LoVo (cell line): ENCODE data around the gene WDFY3.
A peak's percentile ranks its signal among the peaks of the same experiment; 100 is the strongest.
"Not testable (repeated sequence)": the region's sequence is repeated elsewhere in the genome, so short reads cannot be mapped to it uniquely, and the experiment has no call there.

Experiments
- DNase-seq: peaks from one replicate; pipeline ENCODE4 v3.0.0-alpha.2; 2016; ENCODE audit warnings: low spot score

Gene WDFY3

GRCh38 chr4:84718699-84719098 is 247.8 kb downstream of the WDFY3 start:
- DNase-seq, result no peak

GRCh38 chr4:84710548-84710947 is 255.9 kb downstream of the WDFY3 start:
- DNase-seq, result no peak

- DNase-seq, result no peak
Observed at GRCh38 chr4:84708406-84709135, 257.9 kb downstream of the WDFY3 start.

GRCh38 chr4:84706286-84706685 is 260.2 kb downstream of the WDFY3 start:
- DNase-seq, result no peak

GRCh38 chr4:84699001-84699671 is 267.4 kb downstream of the WDFY3 start:
- no peak for DNase-seq

GRCh38 chr4:84697615-84698201 is 268.8 kb downstream of the WDFY3 start:
- DNase-seq, result no peak

- DNase-seq, result no peak
Observed at GRCh38 chr4:84697159-84697558, 269.3 kb downstream of the WDFY3 start.

- DNase-seq, result no peak
Observed at GRCh38 chr4:84691800-84692199, 274.7 kb downstream of the WDFY3 start.

GRCh38 chr4:84691170-84691691 is 275.3 kb downstream of the WDFY3 start:
- peak; percentile 61 for DNase-seq

GRCh38 chr4:84690481-84690880 is 276.0 kb downstream of the WDFY3 start:
- DNase-seq, result no peak

GRCh38 chr4:84689197-84689596 is 277.3 kb downstream of the WDFY3 start:
- DNase-seq, result no peak

GRCh38 chr4:84688605-84689004 is 277.9 kb downstream of the WDFY3 start:
- no peak for DNase-seq

- no peak for DNase-seq
Observed at GRCh38 chr4:84685105-84685504, 281.4 kb downstream of the WDFY3 start.

- DNase-seq, result no peak
Observed at GRCh38 chr4:84684361-84684760, 282.1 kb downstream of the WDFY3 start.

GRCh38 chr4:84683064-84683850 is 283.2 kb downstream of the WDFY3 start:
- DNase-seq, result no peak

GRCh38 chr4:84682661-84683060 is 283.8 kb downstream of the WDFY3 start:
- not testable (repeated sequence) for DNase-seq

GRCh38 chr4:84681486-84682274 is 284.8 kb downstream of the WDFY3 start:
- DNase-seq, result no peak

- DNase-seq, result no peak
Observed at GRCh38 chr4:84680956-84681355, 285.5 kb downstream of the WDFY3 start.

- DNase-seq, result no peak
Observed at GRCh38 chr4:84678976-84679744, 287.3 kb downstream of the WDFY3 start.

- no peak for DNase-seq
Observed at GRCh38 chr4:84677995-84678394, 288.5 kb downstream of the WDFY3 start.

GRCh38 chr4:84677093-84677492 is 289.4 kb downstream of the WDFY3 start:
- no peak for DNase-seq
